GM18907 (cell line): ENCODE measurements around the gene MAGIX.

Experiments
- ATAC-seq: cut with Tn5 transposase; IDR thresholded peaks from one replicate; pipeline ENCODE4 v1.9.1; 2021; ENCODE audit warnings: mild to moderate bottlenecking, moderate library complexity; ENCODE audit not compliant: unreplicated experiment

The MAGIX gene

GRCh38 chrX:49204017-49204416 lies 41.5 kb downstream of the MAGIX start:
- no peak for ATAC-seq

GRCh38 chrX:49204709-49205108 lies 42.2 kb downstream of the MAGIX start:
- ATAC-seq: no peak

GRCh38 chrX:49205443-49205842 lies 42.9 kb downstream of the MAGIX start:
- no peak for ATAC-seq

- no peak for ATAC-seq
Observed at GRCh38 chrX:49206543-49206942, 44.0 kb downstream of the MAGIX start.

- ATAC-seq: no peak
Observed at GRCh38 chrX:49208399-49208798, 45.8 kb downstream of the MAGIX start.

GRCh38 chrX:49209434-49210251 lies 47.1 kb downstream of the MAGIX start:
- no peak for ATAC-seq

- ATAC-seq: no peak
Observed at GRCh38 chrX:49210406-49210805, 47.8 kb downstream of the MAGIX start.

GRCh38 chrX:49211074-49211473 lies 48.5 kb downstream of the MAGIX start:
- no peak for ATAC-seq

GRCh38 chrX:49212209-49212608 lies 49.7 kb downstream of the MAGIX start:
- ATAC-seq: no peak

- no peak for ATAC-seq
Observed at GRCh38 chrX:49212861-49213260, 50.3 kb downstream of the MAGIX start.

- ATAC-seq: no peak
Observed at GRCh38 chrX:49214416-49214815, 51.9 kb downstream of the MAGIX start.

GRCh38 chrX:49214996-49215526 lies 52.5 kb downstream of the MAGIX start:
- no peak for ATAC-seq
